ENCODE results near the gene PRICKLE2.

DNA sequence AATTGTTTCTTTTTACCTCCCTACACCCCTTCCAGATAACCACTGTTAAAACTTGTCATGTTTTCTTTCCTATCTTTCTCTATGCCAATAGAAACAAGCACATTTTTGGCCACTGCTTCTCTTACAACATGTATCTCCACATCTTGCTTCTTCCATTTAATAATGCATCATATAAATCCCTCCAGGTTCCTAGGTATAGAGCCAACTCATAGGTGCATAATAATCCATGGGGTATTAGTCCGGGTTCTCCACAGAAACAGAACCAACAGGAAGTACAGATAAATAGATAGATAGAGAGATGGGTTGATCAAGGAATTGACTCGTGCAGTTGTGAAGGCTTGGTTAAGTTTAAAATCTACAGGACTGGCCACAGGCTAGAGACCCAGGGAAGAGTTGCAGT lies 160.5 kb downstream of the PRICKLE2 start:
- TF ChIP-seq, protein P1, sequence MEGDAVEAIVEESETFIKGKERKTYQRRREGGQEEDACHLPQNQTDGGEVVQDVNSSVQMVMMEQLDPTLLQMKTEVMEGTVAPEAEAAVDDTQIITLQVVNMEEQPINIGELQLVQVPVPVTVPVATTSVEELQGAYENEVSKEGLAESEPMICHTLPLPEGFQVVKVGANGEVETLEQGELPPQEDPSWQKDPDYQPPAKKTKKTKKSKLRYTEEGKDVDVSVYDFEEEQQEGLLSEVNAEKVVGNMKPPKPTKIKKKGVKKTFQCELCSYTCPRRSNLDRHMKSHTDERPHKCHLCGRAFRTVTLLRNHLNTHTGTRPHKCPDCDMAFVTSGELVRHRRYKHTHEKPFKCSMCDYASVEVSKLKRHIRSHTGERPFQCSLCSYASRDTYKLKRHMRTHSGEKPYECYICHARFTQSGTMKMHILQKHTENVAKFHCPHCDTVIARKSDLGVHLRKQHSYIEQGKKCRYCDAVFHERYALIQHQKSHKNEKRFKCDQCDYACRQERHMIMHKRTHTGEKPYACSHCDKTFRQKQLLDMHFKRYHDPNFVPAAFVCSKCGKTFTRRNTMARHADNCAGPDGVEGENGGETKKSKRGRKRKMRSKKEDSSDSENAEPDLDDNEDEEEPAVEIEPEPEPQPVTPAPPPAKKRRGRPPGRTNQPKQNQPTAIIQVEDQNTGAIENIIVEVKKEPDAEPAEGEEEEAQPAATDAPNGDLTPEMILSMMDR (IDR thresholded peaks at IDR 0.05): no peak
- TF ChIP-seq SIN3A (IDR thresholded peaks at IDR 0.05; ENCODE audit: borderline replicate concordance, insufficient read depth, low read depth, low read length) (no peak), POLR2AphosphoS5 (IDR thresholded peaks at IDR 0.05; ENCODE audit: low read depth, low read length) (no peak)
